Neural crest cell (in vitro differentiated cells): ENCODE data around the gene SH3PXD2B. TPM values are rescaled to one million over a fixed set of nuclear protein-coding genes. Genes with fewer than 3 reads are reported as not detected.
A peak's percentile ranks its signal among the peaks of the same experiment; 100 is the strongest.

Experiments used
- DNase-seq: peaks from one replicate; pipeline ENCODE4 v3.0.0; 2021; ENCODE audit warnings: low read depth, mixed read lengths, low spot score
- H3K27ac Mint-ChIP-seq: one replicate; pipeline ENCODE4 v1.8.0; 2021; ENCODE audit warnings: mild to moderate bottlenecking, mixed read lengths; ENCODE audit not compliant: unreplicated experiment
- H3K27me3 Mint-ChIP-seq: 2 replicates; pipeline ENCODE4 v1.8.0; 2021; ENCODE audit warnings: low read depth, mild to moderate bottlenecking, mixed read lengths
- H3K36me3 Mint-ChIP-seq: 2 replicates; pipeline ENCODE4 v1.8.0; 2021; ENCODE audit warnings: low read depth, mild to moderate bottlenecking, mixed read lengths
- H3K4me1 Mint-ChIP-seq: 2 replicates; pipeline ENCODE4 v1.8.0; 2021; ENCODE audit warnings: mixed read lengths
- H3K4me3 Mint-ChIP-seq: one replicate; pipeline ENCODE4 v1.8.0; 2021; ENCODE audit warnings: mild to moderate bottlenecking, mixed read lengths
- H3K9me3 Mint-ChIP-seq: 2 replicates; pipeline ENCODE4 v1.8.0; 2021; ENCODE audit warnings: mixed read lengths
- total RNA-seq: library from RNA; stranded (reverse); gene quantifications from 2 replicates; pipeline ENCODE4 v1.2.1, GENCODE V29; 2021
- TF ChIP-seq, protein P1 (sequence below): fragments of 200-600 bp; sonication (generic); conservative IDR thresholded peaks from 2 replicates; pipeline ENCODE4 v1.5.0; 2021; ENCODE audit warnings: antibody characterized with exemption, mild to moderate bottlenecking

The SH3PXD2B gene
- total RNA-seq, 1 donor from 2014 or later: 86.1 TPM

DNA sequence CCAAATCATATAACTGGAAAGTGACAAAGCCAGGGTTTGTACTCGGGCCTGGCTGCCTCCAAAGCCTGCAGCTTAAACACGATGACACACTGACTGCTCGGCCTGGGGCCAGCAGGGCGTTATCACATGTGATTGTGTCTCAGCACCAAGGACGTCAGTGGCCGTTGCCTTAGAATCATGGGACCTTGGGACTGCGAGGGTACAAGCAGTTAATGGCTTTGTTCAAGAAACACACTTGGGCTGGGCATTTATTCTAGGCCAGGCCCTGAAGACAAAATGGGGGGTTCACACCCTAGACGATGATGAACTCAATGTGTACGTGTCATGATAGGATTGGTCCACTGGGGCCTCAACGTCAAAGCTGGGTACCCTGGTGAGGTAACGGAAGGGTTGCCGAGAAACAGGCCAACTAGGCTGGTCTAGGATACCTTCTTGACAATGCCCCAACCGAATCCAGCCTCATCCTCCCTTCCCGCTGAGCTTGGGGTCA, 13.0 kb downstream of the SH3PXD2B start:
- H3K4me1 Mint-ChIP-seq: peaks cover 39% of the 10 kb centered on the region
- no peak overlapping the region for H3K4me3 Mint-ChIP-seq
- TF ChIP-seq, protein P1, sequence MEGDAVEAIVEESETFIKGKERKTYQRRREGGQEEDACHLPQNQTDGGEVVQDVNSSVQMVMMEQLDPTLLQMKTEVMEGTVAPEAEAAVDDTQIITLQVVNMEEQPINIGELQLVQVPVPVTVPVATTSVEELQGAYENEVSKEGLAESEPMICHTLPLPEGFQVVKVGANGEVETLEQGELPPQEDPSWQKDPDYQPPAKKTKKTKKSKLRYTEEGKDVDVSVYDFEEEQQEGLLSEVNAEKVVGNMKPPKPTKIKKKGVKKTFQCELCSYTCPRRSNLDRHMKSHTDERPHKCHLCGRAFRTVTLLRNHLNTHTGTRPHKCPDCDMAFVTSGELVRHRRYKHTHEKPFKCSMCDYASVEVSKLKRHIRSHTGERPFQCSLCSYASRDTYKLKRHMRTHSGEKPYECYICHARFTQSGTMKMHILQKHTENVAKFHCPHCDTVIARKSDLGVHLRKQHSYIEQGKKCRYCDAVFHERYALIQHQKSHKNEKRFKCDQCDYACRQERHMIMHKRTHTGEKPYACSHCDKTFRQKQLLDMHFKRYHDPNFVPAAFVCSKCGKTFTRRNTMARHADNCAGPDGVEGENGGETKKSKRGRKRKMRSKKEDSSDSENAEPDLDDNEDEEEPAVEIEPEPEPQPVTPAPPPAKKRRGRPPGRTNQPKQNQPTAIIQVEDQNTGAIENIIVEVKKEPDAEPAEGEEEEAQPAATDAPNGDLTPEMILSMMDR: no peak
- H3K36me3 Mint-ChIP-seq: no peaks in the 10 kb centered on the region
- no peaks in the 10 kb centered on the region for H3K27me3 Mint-ChIP-seq
- H3K27ac Mint-ChIP-seq: no peak overlapping the region
- DNase-seq: no peak
- H3K9me3 Mint-ChIP-seq: no peaks in the 10 kb centered on the region

DNA sequence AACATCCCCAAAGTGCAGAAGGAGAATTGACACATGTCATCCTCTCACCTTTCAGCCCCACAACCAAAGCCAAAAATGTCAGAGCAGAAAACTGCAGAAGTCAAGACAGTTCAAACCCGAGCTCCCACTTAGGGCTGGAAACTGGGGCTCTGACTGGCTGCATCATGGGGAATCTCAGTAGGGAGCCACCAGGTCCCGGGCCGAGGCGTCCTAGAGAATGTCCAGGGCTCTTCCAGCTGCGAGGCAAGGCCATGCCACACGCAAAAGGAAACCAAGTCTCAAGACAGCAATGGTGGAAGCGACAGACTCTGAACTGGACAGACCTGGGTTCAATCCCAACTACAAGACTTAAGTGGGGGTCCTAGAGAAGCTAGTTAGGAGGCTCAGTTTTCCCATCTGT, 13.8 kb downstream of the SH3PXD2B start:
- Mint-ChIP-seq H3K4me3 (no peak overlapping the region), H3K27me3 (no peaks in the 10 kb centered on the region), H3K36me3 (no peaks in the 10 kb centered on the region), H3K4me1 (peaks cover 39% of the 10 kb centered on the region), H3K9me3 (no peaks in the 10 kb centered on the region), H3K27ac (no peak overlapping the region)
- DNase-seq: no peak
- TF ChIP-seq, protein P1: no peak

DNA sequence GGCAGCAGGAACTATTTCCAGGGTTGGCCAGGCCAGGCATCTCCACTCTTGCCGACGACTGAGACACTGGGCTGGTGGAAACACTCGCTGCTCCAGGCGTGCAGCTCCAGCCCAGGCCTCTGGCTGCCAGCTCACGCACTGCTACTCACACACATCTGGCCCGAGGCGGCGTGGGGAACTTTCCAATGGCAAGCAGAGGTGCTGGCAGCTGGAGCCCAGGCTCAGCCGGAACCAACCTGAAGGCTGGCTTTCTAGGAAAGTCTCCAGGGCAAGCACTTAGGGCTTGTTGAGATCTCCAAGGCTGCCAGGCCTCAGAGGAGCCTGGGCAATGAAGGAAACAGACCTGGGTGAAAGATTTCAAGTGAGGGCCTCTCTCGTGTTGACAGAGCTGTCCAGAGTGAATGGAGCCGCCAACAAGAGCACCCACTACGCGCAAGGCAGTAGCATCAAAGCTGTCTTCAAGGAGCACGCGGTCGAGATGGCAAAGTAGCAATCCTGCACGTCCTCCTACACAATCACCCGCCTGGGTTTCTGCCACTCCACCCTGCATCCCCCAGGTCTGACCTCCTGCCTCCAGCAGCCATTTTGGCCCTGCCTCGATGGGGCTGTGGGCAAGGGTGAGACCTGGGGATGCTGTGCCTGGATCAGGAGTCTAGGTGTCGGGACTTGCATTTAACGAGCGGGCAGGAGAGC, 14.4 kb downstream of the SH3PXD2B start:
- H3K9me3 Mint-ChIP-seq: no peaks in the 10 kb centered on the region
- no peak overlapping the region for H3K4me3 Mint-ChIP-seq
- peak overlapping the region; percentile 62 for H3K27ac Mint-ChIP-seq
- TF ChIP-seq, protein P1: no peak
- no peak for DNase-seq
- peaks cover 38% of the 10 kb centered on the region for H3K4me1 Mint-ChIP-seq
- no peaks in the 10 kb centered on the region for H3K36me3 Mint-ChIP-seq
- no peaks in the 10 kb centered on the region for H3K27me3 Mint-ChIP-seq

DNA sequence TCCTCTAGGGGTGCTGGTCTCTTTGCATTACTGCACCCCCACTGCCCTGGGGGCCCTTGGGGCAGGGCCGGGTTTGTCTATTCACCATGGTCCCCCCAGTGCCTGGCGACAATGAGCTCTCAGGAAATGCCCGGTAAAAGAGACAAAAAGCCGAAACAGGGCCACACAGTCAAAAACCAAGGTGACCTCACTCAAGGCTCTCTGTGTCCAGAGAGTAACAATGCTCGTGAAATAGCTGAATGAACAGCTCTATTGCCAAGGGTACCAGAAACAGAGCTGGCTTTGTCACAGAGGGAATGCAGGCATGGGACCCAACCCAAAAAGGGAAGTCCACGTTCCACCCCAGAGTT, 16.0 kb downstream of the SH3PXD2B start:
- no peaks in the 10 kb centered on the region for H3K27me3 Mint-ChIP-seq
- H3K9me3 Mint-ChIP-seq: no peaks in the 10 kb centered on the region
- H3K4me1 Mint-ChIP-seq: peaks cover 41% of the 10 kb centered on the region
- no peak for DNase-seq
- TF ChIP-seq, protein P1: no peak
- no peaks in the 10 kb centered on the region for H3K36me3 Mint-ChIP-seq
- H3K4me3 Mint-ChIP-seq: no peak overlapping the region
- H3K27ac Mint-ChIP-seq: peak overlapping the region; percentile 90

DNA sequence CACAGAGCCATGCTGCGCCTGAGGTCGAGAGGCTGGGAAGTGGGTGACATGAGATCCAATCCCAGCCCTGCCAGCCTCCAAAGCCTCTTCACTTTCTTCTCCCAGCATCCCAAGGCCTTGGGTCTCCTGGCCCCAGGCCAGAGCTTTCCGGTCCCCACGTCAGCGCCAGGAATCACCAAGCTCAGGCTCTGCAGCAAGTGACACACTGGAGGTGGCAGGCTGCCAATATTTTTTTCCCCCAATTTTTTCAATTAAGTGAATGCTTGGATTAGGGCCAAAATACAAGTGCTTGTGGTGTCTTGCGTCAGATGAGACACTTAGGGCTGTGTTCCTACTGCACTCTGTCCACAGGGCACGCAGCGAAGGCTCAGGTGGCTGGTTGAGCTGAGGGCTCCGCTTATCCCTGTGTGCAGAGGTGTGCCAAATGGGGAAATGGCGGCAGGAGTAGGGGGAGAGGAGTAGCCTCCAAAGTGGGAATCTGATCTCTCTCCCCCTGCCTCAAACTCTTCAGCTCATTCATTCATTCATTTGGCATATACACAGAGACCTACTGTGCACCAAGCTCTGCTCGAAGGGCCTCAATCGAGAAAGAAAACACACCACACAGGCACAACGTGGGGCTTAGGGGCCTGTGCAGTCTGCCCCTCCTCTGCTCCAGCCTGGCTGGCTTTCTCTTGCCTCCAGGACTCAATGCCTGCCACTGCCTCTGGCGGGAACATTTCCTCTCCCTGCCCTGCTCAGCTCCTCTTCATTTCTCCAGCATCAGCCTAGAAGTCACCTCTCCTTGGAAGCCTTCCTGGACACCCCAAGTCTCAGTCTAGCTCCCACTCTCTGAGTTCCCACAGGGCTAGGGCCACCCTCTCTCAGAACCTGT, 16.6 kb downstream of the SH3PXD2B start:
- Mint-ChIP-seq H3K4me1 (peaks cover 43% of the 10 kb centered on the region), H3K27ac (peak overlapping the region; percentile 90), H3K36me3 (no peaks in the 10 kb centered on the region), H3K4me3 (no peak overlapping the region), H3K9me3 (no peaks in the 10 kb centered on the region), H3K27me3 (no peaks in the 10 kb centered on the region)
- DNase-seq: no peak
- TF ChIP-seq, protein P1: no peak
